C4-2B (cell line): ENCODE data around the gene ZNF454.

Experiments
- ZFX ChIP-seq: fragments of 450-650 bp; IDR thresholded peaks from 2 replicates; pipeline ENCODE4 v1.6.1; 2017
- TF ChIP-seq, protein P1 (sequence below): fragments of 450-650 bp; conservative IDR thresholded peaks from 2 replicates; pipeline ENCODE4 v1.5.1; 2017; ENCODE audit warnings: mild to moderate bottlenecking

DNA sequence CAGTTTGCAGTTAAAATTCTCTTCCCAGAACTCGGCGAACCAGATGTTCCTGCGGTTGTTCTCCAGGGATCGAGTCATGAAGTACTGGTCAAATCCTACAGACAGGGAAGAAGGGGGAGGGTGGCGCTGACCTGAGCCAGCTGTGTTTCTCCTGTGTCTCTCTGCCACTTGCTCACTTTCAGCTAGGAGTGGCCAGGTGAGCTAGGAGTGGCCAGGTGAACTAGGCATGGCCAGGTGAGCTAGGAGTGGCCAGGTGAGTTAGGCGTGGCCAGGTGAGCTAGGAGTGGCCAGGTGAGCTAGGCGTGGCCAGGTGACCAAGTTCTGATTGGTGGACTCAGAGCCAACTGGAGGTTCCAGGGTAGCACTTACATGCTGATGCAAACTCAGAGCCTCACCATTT, 48.3 kb downstream of the ZNF454 start:
- TF ChIP-seq, protein P1, sequence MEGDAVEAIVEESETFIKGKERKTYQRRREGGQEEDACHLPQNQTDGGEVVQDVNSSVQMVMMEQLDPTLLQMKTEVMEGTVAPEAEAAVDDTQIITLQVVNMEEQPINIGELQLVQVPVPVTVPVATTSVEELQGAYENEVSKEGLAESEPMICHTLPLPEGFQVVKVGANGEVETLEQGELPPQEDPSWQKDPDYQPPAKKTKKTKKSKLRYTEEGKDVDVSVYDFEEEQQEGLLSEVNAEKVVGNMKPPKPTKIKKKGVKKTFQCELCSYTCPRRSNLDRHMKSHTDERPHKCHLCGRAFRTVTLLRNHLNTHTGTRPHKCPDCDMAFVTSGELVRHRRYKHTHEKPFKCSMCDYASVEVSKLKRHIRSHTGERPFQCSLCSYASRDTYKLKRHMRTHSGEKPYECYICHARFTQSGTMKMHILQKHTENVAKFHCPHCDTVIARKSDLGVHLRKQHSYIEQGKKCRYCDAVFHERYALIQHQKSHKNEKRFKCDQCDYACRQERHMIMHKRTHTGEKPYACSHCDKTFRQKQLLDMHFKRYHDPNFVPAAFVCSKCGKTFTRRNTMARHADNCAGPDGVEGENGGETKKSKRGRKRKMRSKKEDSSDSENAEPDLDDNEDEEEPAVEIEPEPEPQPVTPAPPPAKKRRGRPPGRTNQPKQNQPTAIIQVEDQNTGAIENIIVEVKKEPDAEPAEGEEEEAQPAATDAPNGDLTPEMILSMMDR = no peak
- no peak for TF ChIP-seq ZFX
